Measurements from ENCODE around the gene RASGRP1.

The RASGRP1 gene

GRCh38 chr15:38535491-38536200 lies 29.0 kb downstream of the RASGRP1 start:
- DNase-seq (ENCODE audit: low spot score), result no peak

GRCh38 chr15:38534691-38535090 lies 29.9 kb downstream of the RASGRP1 start:
- DNase-seq (ENCODE audit: low spot score), result no peak

GRCh38 chr15:38533926-38534325 lies 30.7 kb downstream of the RASGRP1 start:
- DNase-seq (ENCODE audit: low spot score), result no peak

GRCh38 chr15:38533416-38533915 lies 31.1 kb downstream of the RASGRP1 start:
- no peak for DNase-seq (ENCODE audit: low spot score)

- no peak for DNase-seq (ENCODE audit: low spot score)
Measured at GRCh38 chr15:38532728-38533127, 31.9 kb downstream of the RASGRP1 start.

- DNase-seq (ENCODE audit: low spot score), result peak; percentile 26
Measured at GRCh38 chr15:38531509-38531908, 33.1 kb downstream of the RASGRP1 start.

GRCh38 chr15:38530113-38530512 lies 34.5 kb downstream of the RASGRP1 start:
- DNase-seq (ENCODE audit: low spot score), result no peak

GRCh38 chr15:38528294-38528693 lies 36.3 kb downstream of the RASGRP1 start:
- no peak for DNase-seq (ENCODE audit: low spot score)

GRCh38 chr15:38526158-38526557 lies 38.5 kb downstream of the RASGRP1 start:
- no peak for DNase-seq (ENCODE audit: low spot score)

- no peak for DNase-seq (ENCODE audit: low spot score)
Measured at GRCh38 chr15:38525489-38525888, 39.1 kb downstream of the RASGRP1 start.

GRCh38 chr15:38524156-38524555 lies 40.5 kb downstream of the RASGRP1 start:
- DNase-seq (ENCODE audit: low spot score), result no peak

- no peak for DNase-seq (ENCODE audit: low spot score)
Measured at GRCh38 chr15:38522922-38523321, 41.7 kb downstream of the RASGRP1 start.

GRCh38 chr15:38521316-38521715 lies 43.3 kb downstream of the RASGRP1 start:
- no peak for DNase-seq (ENCODE audit: low spot score)

- no peak for DNase-seq (ENCODE audit: low spot score)
Measured at GRCh38 chr15:38520035-38520434, 44.6 kb downstream of the RASGRP1 start.

GRCh38 chr15:38518084-38518483 lies 46.5 kb downstream of the RASGRP1 start:
- no peak for DNase-seq (ENCODE audit: low spot score)

- no peak for DNase-seq (ENCODE audit: low spot score)
Measured at GRCh38 chr15:38517312-38517975, 47.2 kb downstream of the RASGRP1 start.

- DNase-seq (ENCODE audit: low spot score), result no peak
Measured at GRCh38 chr15:38516626-38517025, 48.0 kb downstream of the RASGRP1 start.

GRCh38 chr15:38514601-38515000 lies 50.0 kb downstream of the RASGRP1 start:
- no peak for DNase-seq (ENCODE audit: low spot score)

GRCh38 chr15:38512901-38513300 lies 51.7 kb downstream of the RASGRP1 start:
- DNase-seq (ENCODE audit: low spot score), result no peak

GRCh38 chr15:38509152-38509551 lies 55.5 kb downstream of the RASGRP1 start:
- no peak for DNase-seq (ENCODE audit: low spot score)

GRCh38 chr15:38508647-38509046 lies 56.0 kb downstream of the RASGRP1 start:
- DNase-seq (ENCODE audit: low spot score), result no peak

- DNase-seq (ENCODE audit: low spot score), result no peak
Measured at GRCh38 chr15:38507570-38507969, 57.0 kb downstream of the RASGRP1 start.

GRCh38 chr15:38506997-38507396 lies 57.6 kb downstream of the RASGRP1 start:
- no peak for DNase-seq (ENCODE audit: low spot score)

Measured in COLO829 (cell line).